Fibroblast of peridontal ligament (primary cell): ENCODE measurements around the gene CHPT1.

Experiments used
- DNase-seq: peaks from one replicate; pipeline ENCODE4 v3.0.0-alpha.2; 2010; ENCODE audit errors: extremely low read depth

Gene CHPT1

GRCh38 chr12:101763246-101763931 lies 65.9 kb downstream of the CHPT1 start:
- DNase-seq = no peak

GRCh38 chr12:101764051-101764792 lies 66.8 kb downstream of the CHPT1 start:
- DNase-seq = peak; percentile 13

GRCh38 chr12:101767537-101767936 lies 70.1 kb downstream of the CHPT1 start:
- DNase-seq = no peak

GRCh38 chr12:101768781-101769180 lies 71.3 kb downstream of the CHPT1 start:
- DNase-seq = no peak

- no peak for DNase-seq
These were observed 72.4 kb downstream of the CHPT1 start for GRCh38 chr12:101769865-101770264.

GRCh38 chr12:101772012-101772775 lies 74.8 kb downstream of the CHPT1 start:
- no peak for DNase-seq

- DNase-seq = peak; percentile 82
These were observed 76.3 kb downstream of the CHPT1 start for GRCh38 chr12:101773650-101774162.

GRCh38 chr12:101775816-101776215 lies 78.4 kb downstream of the CHPT1 start:
- no peak for DNase-seq

- no peak for DNase-seq
These were observed 80.0 kb downstream of the CHPT1 start for GRCh38 chr12:101777485-101777884.

GRCh38 chr12:101777978-101778377 lies 80.5 kb downstream of the CHPT1 start:
- DNase-seq = no peak
